GM19452 (cell line): Measurements from ENCODE around the gene TAF1B.

Experiments used
- ATAC-seq: cut with Tn5 transposase; IDR thresholded peaks from one replicate; pipeline ENCODE4 v1.9.1; 2021; ENCODE audit not compliant: unreplicated experiment

Gene TAF1B

DNA sequence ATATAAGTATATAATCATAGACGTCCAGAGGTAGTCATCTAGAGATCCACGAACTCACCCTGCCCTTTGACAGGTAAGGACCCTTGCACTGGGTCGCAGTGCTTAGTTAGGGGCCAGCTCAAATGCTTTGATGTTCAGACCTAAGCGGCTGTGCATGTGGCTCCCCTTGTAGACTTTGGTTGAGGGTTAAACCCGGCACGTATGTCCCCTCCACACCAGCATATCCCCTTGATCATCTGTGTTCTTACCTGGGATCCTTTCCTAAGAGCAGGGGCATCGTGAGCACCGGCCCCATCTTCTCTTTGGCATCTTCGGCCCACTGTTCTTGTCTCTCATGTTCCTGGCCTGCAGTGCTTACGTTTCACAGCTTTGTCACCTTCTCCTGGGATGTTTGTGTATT lies 139.6 kb downstream of the TAF1B start:
- ATAC-seq = no peak

DNA sequence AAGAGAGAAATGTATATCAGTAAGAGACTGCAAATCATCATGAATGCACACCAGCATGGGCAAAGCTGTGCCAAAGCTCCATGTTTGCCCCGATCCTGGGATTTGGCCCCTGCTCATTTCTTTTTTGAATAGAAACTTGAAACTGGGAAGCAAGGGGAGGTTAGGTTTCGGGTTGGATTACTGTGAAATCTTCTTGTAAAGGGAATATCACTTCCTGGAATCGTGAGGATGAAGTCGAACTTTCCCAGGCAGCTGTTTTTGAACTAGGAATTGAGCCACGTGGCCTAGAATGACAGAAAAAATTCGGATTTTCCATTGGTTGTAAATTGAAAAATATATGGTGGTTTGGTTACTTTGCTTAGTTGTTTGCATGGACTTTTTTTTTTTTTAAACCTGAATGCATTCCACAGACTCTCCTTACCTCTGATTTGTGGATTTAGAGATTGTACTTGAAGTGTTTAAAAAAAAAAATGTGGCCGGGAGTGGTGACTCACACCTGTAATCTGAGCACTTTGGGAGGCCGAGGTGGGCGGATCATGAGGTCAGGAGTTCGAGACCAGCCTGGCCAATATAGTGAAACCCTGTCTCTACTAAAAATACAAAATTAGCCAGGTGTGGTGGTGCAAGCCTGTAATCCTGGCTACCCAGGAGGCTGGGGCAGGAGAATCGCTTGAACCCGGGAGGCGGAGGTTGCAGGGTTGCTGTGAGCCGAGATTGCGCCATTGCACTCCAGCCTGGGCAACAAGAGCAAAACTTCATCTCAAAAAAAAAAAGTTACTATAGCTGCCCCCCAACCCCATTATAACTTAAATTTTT lies 140.3 kb downstream of the TAF1B start:
- ATAC-seq = no peak
